Endothelial cell of umbilical vein (primary cell): ENCODE data around the gene SLC44A5.
"Not testable (repeated sequence)": the region's sequence is repeated elsewhere in the genome, so short reads cannot be mapped to it uniquely, and the experiment has no call there.

ENCODE experiments used
- CTCF ChIP-seq, 2 donors: IDR thresholded peaks; 1 replicate in 1 of 2; 2 replicates in 1 of 2; pipeline ENCODE4 v1.5.1; 2011; ENCODE audit warnings: low read length in 2 of 2, mild to moderate bottlenecking in 2 of 2, moderate library complexity in 2 of 2, control low read depth in 1 of 2, inconsistent platforms in 1 of 2, low read depth in 1 of 2; ENCODE audit not compliant: insufficient read depth in 1 of 2; ENCODE audit errors: extremely low read depth in 1 of 2
- EZH2 ChIP-seq: IDR thresholded peaks from 2 replicates; pipeline ENCODE4 v1.6.1; 2012; ENCODE audit warnings: borderline replicate concordance, low read depth, mild to moderate bottlenecking, moderate library complexity, low read length, inconsistent platforms; ENCODE audit not compliant: severe bottlenecking
- JUN ChIP-seq: IDR thresholded peaks from 2 replicates; pipeline ENCODE4 v1.6.1; 2011; ENCODE audit warnings: borderline replicate concordance, low read depth; ENCODE audit not compliant: insufficient read length, insufficient read depth
- POLR2AphosphoS5 ChIP-seq: IDR thresholded peaks from 2 replicates; pipeline ENCODE4 v1.6.1; 2012; ENCODE audit warnings: low read depth, mild to moderate bottlenecking, control low read depth, low read length, moderate library complexity; ENCODE audit not compliant: insufficient read depth

- TF ChIP-seq POLR2AphosphoS5; CTCF (IDR thresholded peaks at IDR 0.05; ENCODE audit: extremely low read depth in 1 of 2, insufficient read depth in 1 of 2, low read depth in 1 of 2, low read length in 2 of 2); EZH2; JUN: not testable (repeated sequence)
These were observed 36.3 kb upstream of the SLC44A5 start for GRCh38 chr1:75647183-75647582.
